ENCODE results near the gene GCA. TPM values are rescaled to one million over a fixed set of nuclear protein-coding genes. Genes with fewer than 3 reads are reported as not detected.

The GCA gene
- total RNA-seq, 1 donor from 2014 or later: 11.3 TPM

DNA sequence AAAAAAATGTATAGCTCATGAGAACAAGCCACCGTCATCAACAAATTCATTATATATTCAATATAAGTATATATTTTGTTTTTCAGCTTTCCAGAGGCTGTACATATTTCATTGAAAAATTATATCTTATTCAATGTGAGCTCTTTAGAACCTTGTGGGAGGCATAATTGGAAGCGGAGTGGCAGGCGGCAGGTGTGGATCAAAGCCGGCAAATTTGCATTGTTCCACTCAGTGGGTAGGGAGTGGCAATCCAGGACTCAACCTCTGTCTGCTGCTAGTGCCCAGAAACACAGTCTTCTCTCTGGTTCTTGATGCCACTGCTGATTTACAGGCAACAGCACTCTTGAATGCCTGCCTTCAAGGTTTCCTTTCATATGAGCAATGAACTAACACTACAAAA, 46.9 kb downstream of the GCA start:
- TF ChIP-seq, protein P1, sequence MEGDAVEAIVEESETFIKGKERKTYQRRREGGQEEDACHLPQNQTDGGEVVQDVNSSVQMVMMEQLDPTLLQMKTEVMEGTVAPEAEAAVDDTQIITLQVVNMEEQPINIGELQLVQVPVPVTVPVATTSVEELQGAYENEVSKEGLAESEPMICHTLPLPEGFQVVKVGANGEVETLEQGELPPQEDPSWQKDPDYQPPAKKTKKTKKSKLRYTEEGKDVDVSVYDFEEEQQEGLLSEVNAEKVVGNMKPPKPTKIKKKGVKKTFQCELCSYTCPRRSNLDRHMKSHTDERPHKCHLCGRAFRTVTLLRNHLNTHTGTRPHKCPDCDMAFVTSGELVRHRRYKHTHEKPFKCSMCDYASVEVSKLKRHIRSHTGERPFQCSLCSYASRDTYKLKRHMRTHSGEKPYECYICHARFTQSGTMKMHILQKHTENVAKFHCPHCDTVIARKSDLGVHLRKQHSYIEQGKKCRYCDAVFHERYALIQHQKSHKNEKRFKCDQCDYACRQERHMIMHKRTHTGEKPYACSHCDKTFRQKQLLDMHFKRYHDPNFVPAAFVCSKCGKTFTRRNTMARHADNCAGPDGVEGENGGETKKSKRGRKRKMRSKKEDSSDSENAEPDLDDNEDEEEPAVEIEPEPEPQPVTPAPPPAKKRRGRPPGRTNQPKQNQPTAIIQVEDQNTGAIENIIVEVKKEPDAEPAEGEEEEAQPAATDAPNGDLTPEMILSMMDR (conservative IDR thresholded peaks at IDR 0.05): peak; percentile 37
- no peaks in the 10 kb centered on the region for H3K4me1 Mint-ChIP-seq
- no peaks in the 10 kb centered on the region for H3K27me3 Mint-ChIP-seq (ENCODE audit: low read depth)
- H3K27ac Mint-ChIP-seq (ENCODE audit: unreplicated experiment): no peak overlapping the region
- H3K36me3 Mint-ChIP-seq (ENCODE audit: low read depth): no peaks in the 10 kb centered on the region
- H3K4me3 Mint-ChIP-seq: no peak overlapping the region
- H3K9me3 Mint-ChIP-seq: no peaks in the 10 kb centered on the region
- no peak for DNase-seq (ENCODE audit: low read depth, low spot score)

DNA sequence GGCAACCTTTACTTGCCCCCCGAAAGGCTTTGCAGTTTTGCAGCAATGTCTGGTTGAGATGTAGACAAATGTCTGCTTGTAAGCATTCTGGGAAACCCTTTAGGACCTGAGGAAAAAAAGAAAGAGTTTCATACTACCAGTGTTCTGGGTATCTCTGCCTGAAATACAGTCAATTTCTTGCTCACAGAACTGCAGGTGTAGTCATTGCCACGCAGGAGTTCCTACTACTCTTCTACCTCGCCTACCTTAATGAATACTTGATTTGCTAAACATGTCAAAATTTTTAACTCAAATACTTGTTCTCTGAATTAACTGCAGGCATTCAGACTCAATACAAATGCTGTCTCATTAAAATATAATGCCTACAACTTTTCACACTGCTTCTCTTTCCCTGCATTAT, 56.4 kb downstream of the GCA start:
- Mint-ChIP-seq H3K9me3 (no peaks in the 10 kb centered on the region), H3K4me1 (no peaks in the 10 kb centered on the region), H3K36me3 (ENCODE audit: low read depth) (no peaks in the 10 kb centered on the region), H3K4me3 (no peak overlapping the region), H3K27me3 (ENCODE audit: low read depth) (no peaks in the 10 kb centered on the region), H3K27ac (ENCODE audit: unreplicated experiment) (no peak overlapping the region)
- no peak for DNase-seq (ENCODE audit: low read depth, low spot score)
- TF ChIP-seq, protein P1 (conservative IDR thresholded peaks at IDR 0.05): no peak

- no peak for DNase-seq (ENCODE audit: low read depth, low spot score)
- Mint-ChIP-seq H3K36me3 (ENCODE audit: low read depth) (no peaks in the 10 kb centered on the region), H3K9me3 (no peaks in the 10 kb centered on the region), H3K4me1 (no peaks in the 10 kb centered on the region), H3K27ac (ENCODE audit: unreplicated experiment) (no peak overlapping the region), H3K4me3 (no peak overlapping the region), H3K27me3 (ENCODE audit: low read depth) (no peaks in the 10 kb centered on the region)
- TF ChIP-seq, protein P1 (conservative IDR thresholded peaks at IDR 0.05): no peak
Measured at GRCh38 chr2:162401871-162402270, 57.9 kb downstream of the GCA start.

- Mint-ChIP-seq H3K4me3 (no peak overlapping the region), H3K27me3 (ENCODE audit: low read depth) (no peaks in the 10 kb centered on the region), H3K4me1 (no peaks in the 10 kb centered on the region), H3K9me3 (no peaks in the 10 kb centered on the region), H3K36me3 (ENCODE audit: low read depth) (no peaks in the 10 kb centered on the region), H3K27ac (ENCODE audit: unreplicated experiment) (no peak overlapping the region)
- DNase-seq (ENCODE audit: low read depth, low spot score): no peak
- TF ChIP-seq, protein P1 (conservative IDR thresholded peaks at IDR 0.05): no peak
Measured at GRCh38 chr2:162403884-162404283, 60.0 kb downstream of the GCA start.

Other genes starting within 250 kb of the GCA start
- gene GCG, start 191.9 kb upstream of the GCA start, total RNA-seq: 0.27 TPM in 1 of 2 replicates, not detected in the other
- 0.50 TPM in 1 of 2 replicates, not detected in the other for gene FAP, start 100.7 kb upstream of the GCA start, total RNA-seq
- gene IFIH1, start 25.4 kb upstream of the GCA start, total RNA-seq: 0.23 and 0.27 TPM in 2 replicates